ENCODE measurements around the gene ABTB2.

Gene ABTB2

DNA sequence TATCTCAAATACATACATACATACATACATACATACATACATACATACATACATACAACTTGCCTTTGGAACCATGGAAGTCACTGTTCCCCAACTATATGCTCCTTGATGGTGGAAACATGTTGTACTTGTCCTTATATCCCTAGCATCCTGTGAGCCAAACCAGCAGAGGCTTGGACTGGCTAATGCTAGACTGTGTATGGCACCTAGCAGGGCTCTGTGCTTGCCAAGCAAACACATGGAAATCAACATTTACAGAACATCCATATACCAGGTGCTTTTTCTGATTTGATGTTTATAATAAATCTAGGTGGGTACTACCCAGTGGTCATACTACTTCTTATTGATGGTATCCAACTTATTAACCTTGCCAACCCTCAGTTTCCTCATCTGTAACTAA lies 86.1 kb downstream of the ABTB2 start:
- no peak for ATAC-seq
- TF ChIP-seq, protein P1, sequence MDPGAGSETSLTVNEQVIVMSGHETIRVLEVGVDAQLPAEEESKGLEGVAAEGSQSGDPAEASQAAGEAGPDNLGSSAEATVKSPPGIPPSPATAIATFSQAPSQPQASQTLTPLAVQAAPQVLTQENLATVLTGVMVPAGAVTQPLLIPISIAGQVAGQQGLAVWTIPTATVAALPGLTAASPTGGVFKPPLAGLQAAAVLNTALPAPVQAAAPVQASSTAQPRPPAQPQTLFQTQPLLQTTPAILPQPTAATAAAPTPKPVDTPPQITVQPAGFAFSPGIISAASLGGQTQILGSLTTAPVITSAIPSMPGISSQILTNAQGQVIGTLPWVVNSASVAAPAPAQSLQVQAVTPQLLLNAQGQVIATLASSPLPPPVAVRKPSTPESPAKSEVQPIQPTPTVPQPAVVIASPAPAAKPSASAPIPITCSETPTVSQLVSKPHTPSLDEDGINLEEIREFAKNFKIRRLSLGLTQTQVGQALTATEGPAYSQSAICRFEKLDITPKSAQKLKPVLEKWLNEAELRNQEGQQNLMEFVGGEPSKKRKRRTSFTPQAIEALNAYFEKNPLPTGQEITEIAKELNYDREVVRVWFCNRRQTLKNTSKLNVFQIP (CRISPR knock-in tag; IDR thresholded peaks at IDR 0.05; ENCODE audit: borderline replicate concordance, low read depth) = no peak
- TF ChIP-seq, protein P2, sequence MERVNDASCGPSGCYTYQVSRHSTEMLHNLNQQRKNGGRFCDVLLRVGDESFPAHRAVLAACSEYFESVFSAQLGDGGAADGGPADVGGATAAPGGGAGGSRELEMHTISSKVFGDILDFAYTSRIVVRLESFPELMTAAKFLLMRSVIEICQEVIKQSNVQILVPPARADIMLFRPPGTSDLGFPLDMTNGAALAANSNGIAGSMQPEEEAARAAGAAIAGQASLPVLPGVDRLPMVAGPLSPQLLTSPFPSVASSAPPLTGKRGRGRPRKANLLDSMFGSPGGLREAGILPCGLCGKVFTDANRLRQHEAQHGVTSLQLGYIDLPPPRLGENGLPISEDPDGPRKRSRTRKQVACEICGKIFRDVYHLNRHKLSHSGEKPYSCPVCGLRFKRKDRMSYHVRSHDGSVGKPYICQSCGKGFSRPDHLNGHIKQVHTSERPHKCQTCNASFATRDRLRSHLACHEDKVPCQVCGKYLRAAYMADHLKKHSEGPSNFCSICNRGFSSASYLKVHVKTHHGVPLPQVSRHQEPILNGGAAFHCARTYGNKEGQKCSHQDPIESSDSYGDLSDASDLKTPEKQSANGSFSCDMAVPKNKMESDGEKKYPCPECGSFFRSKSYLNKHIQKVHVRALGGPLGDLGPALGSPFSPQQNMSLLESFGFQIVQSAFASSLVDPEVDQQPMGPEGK (CRISPR knock-in tag; IDR thresholded peaks at IDR 0.05; ENCODE audit: borderline replicate concordance) = no peak
- TF ChIP-seq ARNTL (CRISPR knock-in tag; IDR thresholded peaks at IDR 0.05; ENCODE audit: borderline replicate concordance, low read depth) = no peak
- TF ChIP-seq, protein P3, sequence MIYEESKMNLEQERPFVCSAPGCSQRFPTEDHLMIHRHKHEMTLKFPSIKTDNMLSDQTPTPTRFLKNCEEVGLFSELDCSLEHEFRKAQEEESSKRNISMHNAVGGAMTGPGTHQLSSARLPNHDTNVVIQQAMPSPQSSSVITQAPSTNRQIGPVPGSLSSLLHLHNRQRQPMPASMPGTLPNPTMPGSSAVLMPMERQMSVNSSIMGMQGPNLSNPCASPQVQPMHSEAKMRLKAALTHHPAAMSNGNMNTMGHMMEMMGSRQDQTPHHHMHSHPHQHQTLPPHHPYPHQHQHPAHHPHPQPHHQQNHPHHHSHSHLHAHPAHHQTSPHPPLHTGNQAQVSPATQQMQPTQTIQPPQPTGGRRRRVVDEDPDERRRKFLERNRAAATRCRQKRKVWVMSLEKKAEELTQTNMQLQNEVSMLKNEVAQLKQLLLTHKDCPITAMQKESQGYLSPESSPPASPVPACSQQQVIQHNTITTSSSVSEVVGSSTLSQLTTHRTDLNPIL (CRISPR knock-in tag; IDR thresholded peaks at IDR 0.05; ENCODE audit: low read depth) = no peak
- TF ChIP-seq ZFP3 (CRISPR knock-in tag; IDR thresholded peaks at IDR 0.05) = no peak
- TF ChIP-seq SNAI2 (CRISPR knock-in tag; IDR thresholded peaks at IDR 0.05) = no peak
- TF ChIP-seq PPARA (CRISPR knock-in tag; IDR thresholded peaks at IDR 0.05; ENCODE audit: borderline replicate concordance) = no peak
- no peak for TF ChIP-seq ZNF70 (CRISPR knock-in tag; IDR thresholded peaks at IDR 0.05)
- no peak for TF ChIP-seq ZC3H10 (CRISPR knock-in tag; IDR thresholded peaks at IDR 0.05)
- TF ChIP-seq ESRRG (CRISPR knock-in tag; IDR thresholded peaks at IDR 0.05) = no peak
- no peak for TF ChIP-seq TCF4 (CRISPR knock-in tag; IDR thresholded peaks at IDR 0.05; ENCODE audit: borderline replicate concordance)
- TF ChIP-seq ZNF565 (CRISPR knock-in tag; conservative IDR thresholded peaks at IDR 0.05; ENCODE audit: low read depth) = no peak
- no peak for TF ChIP-seq ISL1 (CRISPR knock-in tag; IDR thresholded peaks at IDR 0.05)

DNA sequence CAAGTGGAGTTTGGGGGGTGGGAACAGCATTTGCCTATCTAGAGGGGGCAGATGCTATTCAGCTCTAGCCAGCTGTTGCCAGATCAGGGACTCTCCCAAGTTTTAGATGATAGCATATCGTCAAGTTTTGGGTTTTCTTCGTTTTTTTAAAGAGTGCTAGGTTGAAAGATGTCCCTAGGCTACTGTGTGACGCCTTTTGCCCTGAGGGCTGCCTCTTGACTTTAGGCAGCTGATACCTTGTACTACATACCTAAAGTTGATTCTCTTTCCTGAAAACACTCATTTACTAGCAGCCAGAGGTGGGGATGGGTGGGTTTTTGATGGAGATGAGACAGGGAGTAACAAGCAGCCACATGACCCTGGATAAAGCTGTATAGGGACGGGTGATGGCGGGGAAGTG lies 87.1 kb downstream of the ABTB2 start:
- ATAC-seq = no peak

More for the DNA sequence above, 87.1 kb downstream of the ABTB2 start:
- TF ChIP-seq ISL1 (CRISPR knock-in tag; IDR thresholded peaks at IDR 0.05) = no peak
- no peak for TF ChIP-seq ZNF565 (CRISPR knock-in tag; conservative IDR thresholded peaks at IDR 0.05; ENCODE audit: low read depth)
- TF ChIP-seq SNAI2 (CRISPR knock-in tag; IDR thresholded peaks at IDR 0.05) = no peak
- no peak for TF ChIP-seq PPARA (CRISPR knock-in tag; IDR thresholded peaks at IDR 0.05; ENCODE audit: borderline replicate concordance)
- no peak for TF ChIP-seq ZNF70 (CRISPR knock-in tag; IDR thresholded peaks at IDR 0.05)
- no peak for TF ChIP-seq RARB (CRISPR knock-in tag; IDR thresholded peaks at IDR 0.05)
- TF ChIP-seq, protein P4, sequence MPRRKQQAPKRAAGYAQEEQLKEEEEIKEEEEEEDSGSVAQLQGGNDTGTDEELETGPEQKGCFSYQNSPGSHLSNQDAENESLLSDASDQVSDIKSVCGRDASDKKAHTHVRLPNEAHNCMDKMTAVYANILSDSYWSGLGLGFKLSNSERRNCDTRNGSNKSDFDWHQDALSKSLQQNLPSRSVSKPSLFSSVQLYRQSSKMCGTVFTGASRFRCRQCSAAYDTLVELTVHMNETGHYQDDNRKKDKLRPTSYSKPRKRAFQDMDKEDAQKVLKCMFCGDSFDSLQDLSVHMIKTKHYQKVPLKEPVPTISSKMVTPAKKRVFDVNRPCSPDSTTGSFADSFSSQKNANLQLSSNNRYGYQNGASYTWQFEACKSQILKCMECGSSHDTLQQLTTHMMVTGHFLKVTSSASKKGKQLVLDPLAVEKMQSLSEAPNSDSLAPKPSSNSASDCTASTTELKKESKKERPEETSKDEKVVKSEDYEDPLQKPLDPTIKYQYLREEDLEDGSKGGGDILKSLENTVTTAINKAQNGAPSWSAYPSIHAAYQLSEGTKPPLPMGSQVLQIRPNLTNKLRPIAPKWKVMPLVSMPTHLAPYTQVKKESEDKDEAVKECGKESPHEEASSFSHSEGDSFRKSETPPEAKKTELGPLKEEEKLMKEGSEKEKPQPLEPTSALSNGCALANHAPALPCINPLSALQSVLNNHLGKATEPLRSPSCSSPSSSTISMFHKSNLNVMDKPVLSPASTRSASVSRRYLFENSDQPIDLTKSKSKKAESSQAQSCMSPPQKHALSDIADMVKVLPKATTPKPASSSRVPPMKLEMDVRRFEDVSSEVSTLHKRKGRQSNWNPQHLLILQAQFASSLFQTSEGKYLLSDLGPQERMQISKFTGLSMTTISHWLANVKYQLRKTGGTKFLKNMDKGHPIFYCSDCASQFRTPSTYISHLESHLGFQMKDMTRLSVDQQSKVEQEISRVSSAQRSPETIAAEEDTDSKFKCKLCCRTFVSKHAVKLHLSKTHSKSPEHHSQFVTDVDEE (CRISPR knock-in tag; IDR thresholded peaks at IDR 0.05) = no peak
- no peak for TF ChIP-seq OSR1 (CRISPR knock-in tag; IDR thresholded peaks at IDR 0.05)
- TF ChIP-seq ZC3H10 (CRISPR knock-in tag; IDR thresholded peaks at IDR 0.05) = no peak
- TF ChIP-seq, protein P3 (CRISPR knock-in tag; IDR thresholded peaks at IDR 0.05; ENCODE audit: low read depth) = no peak
- TF ChIP-seq, protein P1 (CRISPR knock-in tag; IDR thresholded peaks at IDR 0.05; ENCODE audit: borderline replicate concordance, low read depth) = no peak
- TF ChIP-seq GLIS3 (CRISPR knock-in tag; IDR thresholded peaks at IDR 0.05) = no peak
- TF ChIP-seq CSDC2 (CRISPR knock-in tag; IDR thresholded peaks at IDR 0.05) = no peak
- TF ChIP-seq ZFP30 (CRISPR knock-in tag; IDR thresholded peaks at IDR 0.05) = no peak

Data from SK-N-SH treated with all-trans-retinoic acid at 6 μM for 48 hours (cell line).